Measurements from ENCODE around the gene NCCRP1.

Gene NCCRP1

GRCh38 chr19:39188960-39189359 lies 7.8 kb upstream of the NCCRP1 start:
- ChIA-PET POLR2A (no interaction called here), CTCF (interaction anchor here (1.8 to 2.7 kb wide), 2 partner anchors 14 to 66 kb away, joined by 8 to 10 read pairs; no protein-coding TSS in a partner anchor)
- DNase-seq (ENCODE audit: extremely low spot score), result no peak
- no peak for TF ChIP-seq CTCF (IDR thresholded peaks at IDR 0.05; ENCODE audit: control extremely low read depth, extremely low read depth, low read depth, missing control alignments)

- CTCF ChIA-PET, result no interaction called here
- no peak for TF ChIP-seq CTCF (IDR thresholded peaks at IDR 0.05; ENCODE audit: control extremely low read depth, extremely low read depth, low read depth, missing control alignments)
- POLR2A ChIA-PET, result no interaction called here
- no peak for DNase-seq (ENCODE audit: extremely low spot score)
Measured at GRCh38 chr19:39190768-39191167, 6.0 kb upstream of the NCCRP1 start.

- ChIA-PET CTCF (no interaction called here), POLR2A (no interaction called here)
- no peak for TF ChIP-seq CTCF (IDR thresholded peaks at IDR 0.05; ENCODE audit: control extremely low read depth, extremely low read depth, low read depth, missing control alignments)
- DNase-seq (ENCODE audit: extremely low spot score), result no peak
Measured at GRCh38 chr19:39192846-39193245, 3.9 kb upstream of the NCCRP1 start.

GRCh38 chr19:39193803-39194202 lies 3.0 kb upstream of the NCCRP1 start:
- no peak for DNase-seq (ENCODE audit: extremely low spot score)
- POLR2A ChIA-PET, result no interaction called here
- CTCF ChIA-PET, result no interaction called here
- no peak for TF ChIP-seq CTCF (IDR thresholded peaks at IDR 0.05; ENCODE audit: control extremely low read depth, extremely low read depth, low read depth, missing control alignments)

GRCh38 chr19:39194832-39195542 lies 1.8 kb upstream of the NCCRP1 start:
- POLR2A ChIA-PET, result no interaction called here

GRCh38 chr19:39195755-39196154 lies 1.0 kb upstream of the NCCRP1 start:
- no peak for DNase-seq (ENCODE audit: extremely low spot score)
- ChIA-PET POLR2A (no interaction called here), CTCF (interaction anchor here (0.8 to 1.2 kb wide), 2 partner anchors 21 to 74 kb away, joined by 3 read pairs; no protein-coding TSS in a partner anchor)
- TF ChIP-seq CTCF (IDR thresholded peaks at IDR 0.05; ENCODE audit: control extremely low read depth, extremely low read depth, low read depth, missing control alignments), result no peak

More at GRCh38 chr19:39194832-39195542, 1.8 kb upstream of the NCCRP1 start:
- no peak for DNase-seq (ENCODE audit: extremely low spot score)
- CTCF ChIA-PET, result interaction anchor here (1.2 kb wide), 1 partner anchor 73 kb away, joined by 3 read pairs; no protein-coding TSS in a partner anchor
- TF ChIP-seq CTCF (IDR thresholded peaks at IDR 0.05; ENCODE audit: control extremely low read depth, extremely low read depth, low read depth, missing control alignments), result no peak

All from GM10248 (cell line).